Measurements from ENCODE around the gene ALDH1B1. TPM values are rescaled to one million over a fixed set of nuclear protein-coding genes. Genes with fewer than 3 reads are reported as not detected.

The ALDH1B1 gene
- total and polyA plus RNA-seq, 10 of the 15 experiments (the other 5 are each of a cell fraction or from before 2014, with no cell fraction given), result 8.6 to 38.5 (median 30.9) TPM

DNA sequence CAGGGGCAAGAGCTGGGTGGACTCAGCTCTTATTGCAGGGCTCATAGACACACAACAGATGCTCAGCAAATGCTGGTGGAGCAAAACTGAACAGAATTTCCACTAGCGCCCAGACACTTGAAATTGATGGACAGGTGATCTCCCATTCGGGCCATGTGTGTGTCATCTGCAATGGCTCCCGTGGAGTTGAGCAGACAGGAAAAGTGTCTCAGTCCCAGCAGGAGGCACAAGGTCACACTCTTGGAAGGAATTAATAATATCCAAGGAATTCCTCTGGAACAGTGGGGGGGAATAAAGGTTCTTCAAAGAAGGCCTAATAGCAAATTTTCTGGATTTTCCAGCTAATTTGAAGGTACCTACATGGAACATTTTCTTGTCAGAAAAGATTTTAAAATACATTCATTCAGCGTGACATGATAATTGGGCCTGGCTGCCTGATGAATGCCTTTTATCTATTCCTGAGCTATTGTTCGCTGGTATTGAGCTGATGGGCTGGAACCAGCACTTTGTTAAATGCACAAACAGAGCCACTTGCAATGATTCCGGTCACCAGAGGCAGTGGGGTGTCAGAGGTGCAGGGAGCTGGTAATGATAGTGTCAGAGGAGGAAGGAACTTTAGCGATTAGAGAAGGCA is 31.5 kb upstream of the ALDH1B1 start:
- no peaks in the 10 kb centered on the region for H3K36me3 ChIP-seq (ENCODE audit: control insufficient read depth in 2 of 2, insufficient read depth in 2 of 2, low read length in 1 of 2)
- intact Hi-C loops (cut with micrococcal nuclease; ENCODE audit: unreplicated experiment), result no loop called here
- BruUV-seq (replicated peaks), result no TSS peak
- H4K20me1 ChIP-seq (ENCODE audit: control insufficient read depth, insufficient read depth), result no peaks in the 10 kb centered on the region
- ChIA-PET RAD21 (ENCODE audit: unreplicated experiment) (interaction anchor here (1.1 to 5.4 kb wide), 8 partner anchors 200 to 458 kb away, joined by 3 to 31 read pairs (median 4); no protein-coding TSS in a partner anchor), SMC1A (ENCODE audit: uncharacterized antibody, unreplicated experiment) (interaction anchor here (0.8 to 4.9 kb wide), 9 partner anchors 97 to 1509 kb away, joined by 3 to 35 read pairs (median 3); no protein-coding TSS in a partner anchor), CTCF (interaction anchor here (0.6 to 10.7 kb wide), 6 partner anchors 10 to 606 kb away, joined by 3 to 120 read pairs (median 6); no protein-coding TSS in a partner anchor), POLR2A (no interaction called here)
- FAIRE-seq (no peak), DNase-seq (ENCODE audit: low read depth, low spot score) (no peak), ATAC-seq (no peak)
- H2AFZ ChIP-seq (ENCODE audit: control insufficient read depth, low read depth, low read length), result no peak overlapping the region
- no peaks in the 10 kb centered on the region for H3K79me2 ChIP-seq (ENCODE audit: control insufficient read depth, insufficient read depth, low read length)
- H3K9ac ChIP-seq (ENCODE audit: control insufficient read depth, insufficient read depth, low read length), result no peak overlapping the region
- H3K4me1 ChIP-seq (ENCODE audit: control insufficient read depth, insufficient read depth, low read length), result no peaks in the 10 kb centered on the region
- no peaks in the 10 kb centered on the region for H3K9me3 ChIP-seq (replicated peaks; ENCODE audit: control insufficient read depth, insufficient read depth, low read length)
- H3K4me3 ChIP-seq, result no peak overlapping the region
- 18% methylated on average over 6 of the region's 7 CpGs for WGBS (ENCODE audit: insufficient coverage, insufficient replicate concordance, low lambda C conversion rate, missing lambda C conversion rate)
- H3K27me3 ChIP-seq (replicated peaks in 1 of 2; ENCODE audit: control insufficient read depth in 2 of 2, insufficient read depth in 2 of 2, low read length in 1 of 2), result no peaks in the 10 kb centered on the region
- in situ Hi-C loops (cut with MboI), result loop anchor here (5.0 kb wide), 1 partner anchor 449 kb away; no protein-coding TSS in a partner anchor
- TF ChIP-seq NR2C2 (IDR thresholded peaks at IDR 0.05; ENCODE audit: borderline replicate concordance, control insufficient read depth, insufficient read length, low read depth) (no peak), ZBED1 (IDR thresholded peaks at IDR 0.05; ENCODE audit: borderline replicate concordance) (no peak), SMAD1 (IDR thresholded peaks at IDR 0.05; ENCODE audit: low read depth, partially characterized antibody) (no peak), ZNF24 (IDR thresholded peaks at IDR 0.05) (no peak), STAT1 (conservative IDR thresholded peaks at IDR 0.05) (no peak), ATF3 (IDR thresholded peaks at IDR 0.05; ENCODE audit: borderline replicate concordance, extremely low read depth, low read depth, low read length) (no peak)
- TF ChIP-seq, protein P1, sequence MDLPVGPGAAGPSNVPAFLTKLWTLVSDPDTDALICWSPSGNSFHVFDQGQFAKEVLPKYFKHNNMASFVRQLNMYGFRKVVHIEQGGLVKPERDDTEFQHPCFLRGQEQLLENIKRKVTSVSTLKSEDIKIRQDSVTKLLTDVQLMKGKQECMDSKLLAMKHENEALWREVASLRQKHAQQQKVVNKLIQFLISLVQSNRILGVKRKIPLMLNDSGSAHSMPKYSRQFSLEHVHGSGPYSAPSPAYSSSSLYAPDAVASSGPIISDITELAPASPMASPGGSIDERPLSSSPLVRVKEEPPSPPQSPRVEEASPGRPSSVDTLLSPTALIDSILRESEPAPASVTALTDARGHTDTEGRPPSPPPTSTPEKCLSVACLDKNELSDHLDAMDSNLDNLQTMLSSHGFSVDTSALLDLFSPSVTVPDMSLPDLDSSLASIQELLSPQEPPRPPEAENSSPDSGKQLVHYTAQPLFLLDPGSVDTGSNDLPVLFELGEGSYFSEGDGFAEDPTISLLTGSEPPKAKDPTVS (IDR thresholded peaks at IDR 0.05; ENCODE audit: low read depth, low read length), result no peak
- TF ChIP-seq, protein P2, sequence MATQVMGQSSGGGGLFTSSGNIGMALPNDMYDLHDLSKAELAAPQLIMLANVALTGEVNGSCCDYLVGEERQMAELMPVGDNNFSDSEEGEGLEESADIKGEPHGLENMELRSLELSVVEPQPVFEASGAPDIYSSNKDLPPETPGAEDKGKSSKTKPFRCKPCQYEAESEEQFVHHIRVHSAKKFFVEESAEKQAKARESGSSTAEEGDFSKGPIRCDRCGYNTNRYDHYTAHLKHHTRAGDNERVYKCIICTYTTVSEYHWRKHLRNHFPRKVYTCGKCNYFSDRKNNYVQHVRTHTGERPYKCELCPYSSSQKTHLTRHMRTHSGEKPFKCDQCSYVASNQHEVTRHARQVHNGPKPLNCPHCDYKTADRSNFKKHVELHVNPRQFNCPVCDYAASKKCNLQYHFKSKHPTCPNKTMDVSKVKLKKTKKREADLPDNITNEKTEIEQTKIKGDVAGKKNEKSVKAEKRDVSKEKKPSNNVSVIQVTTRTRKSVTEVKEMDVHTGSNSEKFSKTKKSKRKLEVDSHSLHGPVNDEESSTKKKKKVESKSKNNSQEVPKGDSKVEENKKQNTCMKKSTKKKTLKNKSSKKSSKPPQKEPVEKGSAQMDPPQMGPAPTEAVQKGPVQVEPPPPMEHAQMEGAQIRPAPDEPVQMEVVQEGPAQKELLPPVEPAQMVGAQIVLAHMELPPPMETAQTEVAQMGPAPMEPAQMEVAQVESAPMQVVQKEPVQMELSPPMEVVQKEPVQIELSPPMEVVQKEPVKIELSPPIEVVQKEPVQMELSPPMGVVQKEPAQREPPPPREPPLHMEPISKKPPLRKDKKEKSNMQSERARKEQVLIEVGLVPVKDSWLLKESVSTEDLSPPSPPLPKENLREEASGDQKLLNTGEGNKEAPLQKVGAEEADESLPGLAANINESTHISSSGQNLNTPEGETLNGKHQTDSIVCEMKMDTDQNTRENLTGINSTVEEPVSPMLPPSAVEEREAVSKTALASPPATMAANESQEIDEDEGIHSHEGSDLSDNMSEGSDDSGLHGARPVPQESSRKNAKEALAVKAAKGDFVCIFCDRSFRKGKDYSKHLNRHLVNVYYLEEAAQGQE (IDR thresholded peaks at IDR 0.05; ENCODE audit: low read depth, low read length), result no peak
- H3K27ac ChIP-seq (ENCODE audit: control insufficient read depth, insufficient read depth), result no peak overlapping the region
- H3K4me2 ChIP-seq (ENCODE audit: control insufficient read depth, insufficient read depth), result no peak overlapping the region
